Natural killer cell (primary cell): ENCODE data around the gene C1orf50. TPM values are rescaled to one million over a fixed set of nuclear protein-coding genes. Genes with fewer than 3 reads are reported as not detected.

Experiments used
- ATAC-seq, 3 donors: fragments of 150-1000 bp in 2 of 3; fragments of 200-7000 bp in 1 of 3; cut with Tn5 transposase; 1 replicate in 1 of 3; 2 replicates in 2 of 3; pipeline ENCODE4 v1.10.0; 2021; ENCODE audit warnings: mild to moderate bottlenecking in 2 of 3, moderate library complexity in 2 of 3
- DNase-seq, 2 donors: peaks; one replicate each; pipeline versions ENCODE4 v3.0.0 to v3.0.0-alpha.2; 2013 to 2021; ENCODE audit warnings: mixed read lengths in 1 of 2
- H3K27ac ChIP-seq: one replicate; pipeline ENCODE4 v1.5.1; 2013; ENCODE audit warnings: mild to moderate bottlenecking, low read length
- H3K27me3 ChIP-seq: one replicate; pipeline ENCODE4 v1.6.1; 2013; ENCODE audit warnings: low read length; ENCODE audit not compliant: control insufficient read depth, insufficient read depth
- H3K36me3 ChIP-seq: one replicate; pipeline ENCODE4 v1.6.1; 2013; ENCODE audit warnings: low read length; ENCODE audit not compliant: control insufficient read depth, insufficient read depth
- H3K4me1 ChIP-seq: one replicate; pipeline ENCODE4 v1.6.1; 2013; ENCODE audit warnings: low read length; ENCODE audit not compliant: control insufficient read depth, insufficient read depth
- H3K4me3 ChIP-seq: one replicate; pipeline ENCODE4 v1.5.1; 2013; ENCODE audit warnings: low read length
- H3K9me3 ChIP-seq: one replicate; pipeline ENCODE4 v1.6.1; 2013; ENCODE audit warnings: low read length; ENCODE audit not compliant: control insufficient read depth, insufficient read depth
- H3K27ac Mint-ChIP-seq, 2 donors: one replicate each; pipeline ENCODE4 v1.8.0; 2022; ENCODE audit warnings: mild to moderate bottlenecking in 2 of 2, mixed read lengths in 2 of 2, moderate library complexity in 1 of 2
- H3K27me3 Mint-ChIP-seq, 2 donors: one replicate each; pipeline ENCODE4 v1.8.0; 2022; ENCODE audit warnings: low read depth in 2 of 2, mixed read lengths in 2 of 2
- H3K36me3 Mint-ChIP-seq: one replicate; pipeline ENCODE4 v1.8.0; 2022; ENCODE audit warnings: mixed read lengths
- H3K4me1 Mint-ChIP-seq, 2 donors: one replicate each; pipeline ENCODE4 v1.8.0; 2022; ENCODE audit warnings: mixed read lengths in 2 of 2
- H3K4me3 Mint-ChIP-seq: one replicate; pipeline ENCODE4 v1.8.0; 2022; ENCODE audit warnings: mild to moderate bottlenecking, moderate library complexity, mixed read lengths
- H3K9me3 Mint-ChIP-seq, 2 donors: one replicate each; pipeline ENCODE4 v1.8.0; 2022; ENCODE audit warnings: mixed read lengths in 2 of 2
- whole genome bisulfite sequencing: methylation state at CpG from one replicate; pipeline ENCODE4 v1.1.7; 2013; ENCODE audit warnings: missing lambda C conversion rate; ENCODE audit not compliant: insufficient coverage; 5-methylcytosine and 5-hydroxymethylcytosine counted together
- intact Hi-C: fragments of 100-400 bp; cut with micrococcal nuclease; formaldehyde crosslinking; loops from one replicate; pipeline ENCODE4 v1.14.2; 2022
- total RNA-seq, 4 donors: library from RNA; stranded (reverse); fragments of 120-200 nt in 1 of 4; gene quantifications; one replicate each; pipeline versions ENCODE4 v1.2.3 to v1.2.4, GENCODE V29; 2013 to 2022
- TF ChIP-seq, protein P1 (sequence below): fragments of 200-600 bp; IDR thresholded peaks from one replicate; pipeline ENCODE4 v1.8.0; 2022; ENCODE audit warnings: antibody characterized with exemption

The C1orf50 gene
- total RNA-seq, 3 donors from 2014 or later (not counting 1 experiment from before 2014, with no cell fraction given) = 10.1 to 17.1 (median 12.7) TPM

GRCh38 chr1:42745851-42746250 is 21.2 kb upstream of the C1orf50 start:
- DNase-seq = no peak
- WGBS = 93% methylated on average over 8 of the region's 8 CpGs
- intact Hi-C loops = no loop called here

DNA sequence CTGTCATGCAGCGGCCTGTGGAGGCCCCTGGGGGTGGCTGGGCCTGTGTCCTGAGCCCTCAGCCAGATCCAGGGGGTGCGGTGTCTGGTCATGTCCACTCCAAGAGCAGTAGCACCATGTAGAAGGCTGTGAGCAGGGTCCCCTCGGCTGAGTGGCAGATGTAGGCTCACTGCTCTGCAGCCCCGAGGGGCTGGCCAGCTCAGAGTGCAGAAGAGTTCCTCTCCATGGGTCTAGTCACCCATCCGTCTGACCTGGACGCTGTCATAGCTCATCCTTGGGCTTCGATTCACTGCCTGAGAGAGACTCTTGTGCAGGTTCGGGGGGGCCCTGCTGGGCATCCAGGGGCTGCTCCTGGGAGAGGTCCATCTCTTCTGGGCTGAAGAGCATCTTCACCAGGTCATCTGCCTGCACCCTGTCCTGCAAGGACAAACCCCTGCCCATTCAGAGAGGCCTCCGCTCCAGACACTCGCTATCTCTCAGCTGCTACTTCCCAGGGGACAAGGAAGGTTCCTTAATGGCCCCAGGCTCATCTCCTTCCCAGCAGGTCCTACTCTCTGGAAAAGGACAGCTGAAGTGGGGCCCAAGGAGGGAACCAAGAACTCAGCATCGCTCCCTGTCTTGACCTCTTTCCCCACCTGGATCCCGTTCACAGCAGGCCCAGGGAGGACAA is 20.5 kb upstream of the C1orf50 start:
- Histone ChIP-seq H3K4me3 (no peak overlapping the region), H3K9me3 (no peaks in the 10 kb centered on the region), H3K27ac (no peak overlapping the region), H3K27me3 (no peaks in the 10 kb centered on the region), H3K36me3 (peaks cover 29% of the 10 kb centered on the region), H3K4me1 (no peaks in the 10 kb centered on the region)
- peaks cover 0 to 5% of the 10 kb centered on the region in 2 donors for H3K4me1 Mint-ChIP-seq
- DNase-seq = no peak
- intact Hi-C loops = loop anchor here (1.0 kb wide), 1 partner anchor 168 kb away; no protein-coding TSS in a partner anchor
- no peaks in the 10 kb centered on the region for H3K9me3 Mint-ChIP-seq
- no peak for ATAC-seq
- H3K27me3 Mint-ChIP-seq = no peaks in the 10 kb centered on the region
- 96% methylated on average over 12 of the region's 12 CpGs for WGBS
- peaks cover 2% of the 10 kb centered on the region for H3K36me3 Mint-ChIP-seq
- no peak overlapping the region for H3K4me3 Mint-ChIP-seq
- TF ChIP-seq, protein P1, sequence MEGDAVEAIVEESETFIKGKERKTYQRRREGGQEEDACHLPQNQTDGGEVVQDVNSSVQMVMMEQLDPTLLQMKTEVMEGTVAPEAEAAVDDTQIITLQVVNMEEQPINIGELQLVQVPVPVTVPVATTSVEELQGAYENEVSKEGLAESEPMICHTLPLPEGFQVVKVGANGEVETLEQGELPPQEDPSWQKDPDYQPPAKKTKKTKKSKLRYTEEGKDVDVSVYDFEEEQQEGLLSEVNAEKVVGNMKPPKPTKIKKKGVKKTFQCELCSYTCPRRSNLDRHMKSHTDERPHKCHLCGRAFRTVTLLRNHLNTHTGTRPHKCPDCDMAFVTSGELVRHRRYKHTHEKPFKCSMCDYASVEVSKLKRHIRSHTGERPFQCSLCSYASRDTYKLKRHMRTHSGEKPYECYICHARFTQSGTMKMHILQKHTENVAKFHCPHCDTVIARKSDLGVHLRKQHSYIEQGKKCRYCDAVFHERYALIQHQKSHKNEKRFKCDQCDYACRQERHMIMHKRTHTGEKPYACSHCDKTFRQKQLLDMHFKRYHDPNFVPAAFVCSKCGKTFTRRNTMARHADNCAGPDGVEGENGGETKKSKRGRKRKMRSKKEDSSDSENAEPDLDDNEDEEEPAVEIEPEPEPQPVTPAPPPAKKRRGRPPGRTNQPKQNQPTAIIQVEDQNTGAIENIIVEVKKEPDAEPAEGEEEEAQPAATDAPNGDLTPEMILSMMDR = no peak
- H3K27ac Mint-ChIP-seq = no peak overlapping the region

More at GRCh38 chr1:42745851-42746250, 21.2 kb upstream of the C1orf50 start:
- no peak overlapping the region for H3K27ac ChIP-seq
- no peaks in the 10 kb centered on the region for H3K4me1 ChIP-seq
- H3K27me3 Mint-ChIP-seq = no peaks in the 10 kb centered on the region
- peaks cover 28% of the 10 kb centered on the region for H3K36me3 ChIP-seq
- H3K9me3 ChIP-seq = no peaks in the 10 kb centered on the region
- no peaks in the 10 kb centered on the region for H3K27me3 ChIP-seq
- peaks cover 0 to 5% of the 10 kb centered on the region in 2 donors for H3K4me1 Mint-ChIP-seq
- TF ChIP-seq, protein P1 = no peak
- no peak overlapping the region for H3K4me3 ChIP-seq
- ATAC-seq = no peak
- H3K4me3 Mint-ChIP-seq = no peak overlapping the region
- H3K9me3 Mint-ChIP-seq = no peaks in the 10 kb centered on the region
- H3K36me3 Mint-ChIP-seq = no peaks in the 10 kb centered on the region
- H3K27ac Mint-ChIP-seq = no peak overlapping the region

DNA sequence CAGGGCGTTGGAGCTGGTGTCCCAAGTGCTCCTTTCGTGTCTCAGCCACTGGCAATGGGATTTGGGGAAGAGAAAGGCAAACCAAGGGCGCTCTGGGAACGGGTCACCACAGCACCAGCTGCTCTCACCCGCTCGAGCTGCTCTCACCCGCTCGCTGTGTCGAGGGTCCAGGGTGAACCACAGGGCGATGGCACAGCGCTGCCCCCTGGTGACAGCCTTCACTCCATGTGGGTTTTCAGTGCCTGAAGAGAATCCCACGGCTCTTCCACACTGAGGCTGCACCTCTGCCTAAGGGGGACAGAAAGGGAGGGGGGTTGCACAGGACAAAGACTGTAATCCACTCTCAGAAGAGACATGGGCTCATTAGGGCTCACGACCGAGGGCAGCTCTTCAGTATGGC is 19.9 kb upstream of the C1orf50 start:
- H3K27ac ChIP-seq = no peak overlapping the region
- H3K27ac Mint-ChIP-seq = no peak overlapping the region
- H3K4me1 Mint-ChIP-seq = peaks cover 0 to 5% of the 10 kb centered on the region in 2 donors
- no peak overlapping the region for H3K4me3 ChIP-seq
- peaks cover 7% of the 10 kb centered on the region for H3K36me3 Mint-ChIP-seq
- WGBS = 69% methylated on average over 14 of the region's 14 CpGs
- no peaks in the 10 kb centered on the region for H3K4me1 ChIP-seq
- no peaks in the 10 kb centered on the region for H3K9me3 Mint-ChIP-seq
- H3K27me3 Mint-ChIP-seq = no peaks in the 10 kb centered on the region
- H3K27me3 ChIP-seq = no peaks in the 10 kb centered on the region
- no peaks in the 10 kb centered on the region for H3K9me3 ChIP-seq
- DNase-seq (peak; percentile 33 to 69), ATAC-seq (peak in 1 of 3 donors; percentile 54)
- intact Hi-C loops = loop anchor here (1.0 kb wide), 1 partner anchor 169 kb away; no protein-coding TSS in a partner anchor
- H3K36me3 ChIP-seq = peaks cover 34% of the 10 kb centered on the region
- no peak overlapping the region for H3K4me3 Mint-ChIP-seq
- TF ChIP-seq, protein P1 = peak; percentile 48

GRCh38 chr1:42748021-42748420 is 19.0 kb upstream of the C1orf50 start:
- Mint-ChIP-seq H3K27me3 (no peaks in the 10 kb centered on the region), H3K27ac (no peak overlapping the region), H3K36me3 (peaks cover 14% of the 10 kb centered on the region), H3K4me1 (peaks cover 0 to 5% of the 10 kb centered on the region in 2 donors), H3K9me3 (no peaks in the 10 kb centered on the region), H3K4me3 (no peak overlapping the region)
- 96% methylated on average over 9 of the region's 10 CpGs for WGBS
- intact Hi-C loops = no loop called here
- H3K27me3 ChIP-seq = no peaks in the 10 kb centered on the region
- H3K4me3 ChIP-seq = no peak overlapping the region
- H3K9me3 ChIP-seq = no peaks in the 10 kb centered on the region
- ATAC-seq (no peak), DNase-seq (no peak)
- no peak overlapping the region for H3K27ac ChIP-seq
- no peaks in the 10 kb centered on the region for H3K4me1 ChIP-seq
- peaks cover 43% of the 10 kb centered on the region for H3K36me3 ChIP-seq
- TF ChIP-seq, protein P1 = no peak
